M059J (cell line): ENCODE measurements around the gene SPTSSB. TPM values are rescaled to one million over a fixed set of nuclear protein-coding genes. Genes with fewer than 3 reads are reported as not detected.

Experiments used
- DNase-seq: peaks from one replicate; pipeline ENCODE4 v3.0.0-alpha.2; 2012; ENCODE audit warnings: low read depth
- total RNA-seq: library from RNA; depleted of rRNA; stranded (reverse); fragments of >200 nt; shearing (Covaris generic); gene quantifications from 2 replicates; pipeline ENCODE4 v1.2.3, GENCODE V29; 2014

SPTSSB gene
- total RNA-seq, 1 experiment from 2014 or later = not detected

DNA sequence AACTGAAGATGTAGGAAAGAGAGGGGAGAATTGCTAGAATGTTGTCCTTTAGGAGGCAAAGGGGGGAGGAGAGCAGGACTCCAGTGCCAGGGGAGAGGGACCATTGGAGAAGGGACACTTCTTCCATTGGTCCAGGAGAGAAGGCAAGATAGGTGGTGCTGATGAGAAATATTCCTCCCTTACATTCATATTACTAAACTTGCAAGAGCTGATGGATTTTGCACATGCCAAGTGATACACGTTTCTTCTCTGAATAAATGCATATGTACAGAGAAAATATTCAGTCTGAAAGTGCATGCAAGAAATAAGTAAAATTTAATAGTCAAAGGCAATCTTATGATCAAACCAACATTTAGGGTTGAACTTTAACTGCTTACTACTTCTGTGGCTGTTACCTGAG, 21.5 kb upstream of the SPTSSB start:
- no peak for DNase-seq

DNA sequence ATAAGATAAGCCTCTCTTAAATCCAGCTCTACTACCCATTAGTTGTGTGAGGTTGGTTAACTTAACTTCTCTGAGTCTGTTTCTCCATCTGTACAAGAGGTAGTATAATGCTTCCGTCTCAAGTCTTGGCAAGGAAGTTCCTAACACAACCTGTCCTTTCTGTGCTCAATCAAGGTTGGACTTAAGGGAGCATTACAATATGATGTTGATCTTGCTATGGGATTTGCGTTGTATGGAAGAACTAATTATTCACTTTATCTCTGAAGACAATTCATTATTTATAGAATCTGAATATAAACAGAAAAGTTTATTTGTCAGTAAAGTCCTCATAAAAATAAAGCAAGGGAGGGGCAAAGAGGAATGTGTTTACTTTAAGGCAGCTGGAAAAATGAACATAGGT, 18.9 kb upstream of the SPTSSB start:
- no peak for DNase-seq

DNA sequence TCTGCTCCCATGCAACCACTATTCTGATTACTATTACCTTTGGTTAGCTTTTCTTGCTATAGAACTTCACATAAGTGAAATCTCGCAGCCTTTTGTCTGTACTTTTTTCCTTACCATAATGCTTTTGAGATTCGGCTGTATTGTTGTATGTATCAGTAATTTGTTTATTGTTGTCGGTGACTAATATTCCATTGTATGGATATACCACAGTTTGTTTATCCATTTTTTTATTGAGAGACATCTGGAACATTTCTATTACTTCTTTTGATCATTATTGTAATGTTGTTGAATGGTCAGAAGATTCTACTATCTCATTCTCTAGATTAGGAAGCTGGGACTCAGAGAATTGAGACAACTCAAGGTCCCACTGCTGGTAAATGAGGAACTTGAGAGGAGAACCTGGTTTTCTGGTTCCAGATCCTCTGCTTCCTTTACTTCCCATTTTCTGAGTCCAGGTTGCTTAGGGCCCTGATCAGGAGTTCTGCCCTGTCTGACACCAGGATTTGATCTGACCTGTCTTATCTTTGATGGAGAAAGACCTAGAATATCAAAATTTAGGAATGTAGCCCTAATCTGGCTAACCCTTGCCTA, 18.2 kb upstream of the SPTSSB start:
- no peak for DNase-seq

DNA sequence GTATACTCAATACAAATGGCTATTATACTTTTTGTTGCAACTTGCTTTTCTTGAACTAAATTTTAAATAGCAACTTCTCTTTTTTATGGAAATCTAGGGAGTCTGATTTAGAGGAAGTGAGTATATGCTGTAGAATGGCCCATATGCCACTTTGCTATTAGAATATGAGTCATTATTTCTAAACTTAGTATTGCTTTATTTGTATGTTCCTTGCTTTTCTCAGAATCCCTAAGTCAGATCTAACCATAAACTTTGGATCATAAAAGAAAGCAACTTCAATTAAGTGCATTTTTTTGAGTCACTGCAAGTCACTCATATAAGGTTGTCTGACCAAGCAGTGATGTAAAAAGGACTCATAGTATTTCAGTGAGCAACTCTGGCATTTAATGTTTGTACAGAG, 17.5 kb upstream of the SPTSSB start:
- DNase-seq = no peak

DNA sequence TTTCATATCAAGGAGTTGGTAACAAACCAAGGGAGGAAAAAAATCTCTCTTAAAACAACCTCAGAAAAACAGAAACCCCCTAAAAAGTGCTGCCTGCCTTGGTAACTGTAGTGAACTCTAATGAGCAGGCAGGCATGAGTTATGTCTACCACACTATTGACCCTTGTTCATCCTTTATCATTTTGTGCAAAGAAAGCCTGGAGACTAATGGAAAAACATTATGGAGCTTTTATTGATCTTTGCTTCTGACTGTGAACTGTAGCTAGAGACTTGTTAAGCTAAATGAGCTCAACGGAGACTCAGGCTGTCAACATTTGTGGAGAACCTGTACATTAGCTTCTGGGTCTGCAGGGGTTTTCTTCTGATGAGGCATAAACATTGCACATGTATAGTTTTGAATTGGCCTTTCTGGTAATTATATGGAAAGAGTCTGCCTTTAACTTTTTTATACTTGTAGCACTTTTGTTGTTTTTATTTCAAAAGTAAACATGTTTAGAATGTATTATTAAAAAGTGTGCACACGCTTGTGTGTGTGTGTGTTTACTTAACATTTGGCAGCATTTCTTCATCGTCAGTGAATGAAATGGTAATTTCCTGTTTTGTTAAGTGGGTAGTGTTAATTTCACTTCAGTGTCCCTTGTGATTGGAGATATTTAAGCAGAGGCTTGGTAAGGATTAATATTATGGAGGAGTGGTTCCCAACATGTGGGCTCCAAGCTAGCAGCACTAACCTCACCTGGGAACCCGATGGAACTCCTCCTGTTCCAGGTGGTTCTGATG, 15.9 kb upstream of the SPTSSB start:
- no peak for DNase-seq

DNA sequence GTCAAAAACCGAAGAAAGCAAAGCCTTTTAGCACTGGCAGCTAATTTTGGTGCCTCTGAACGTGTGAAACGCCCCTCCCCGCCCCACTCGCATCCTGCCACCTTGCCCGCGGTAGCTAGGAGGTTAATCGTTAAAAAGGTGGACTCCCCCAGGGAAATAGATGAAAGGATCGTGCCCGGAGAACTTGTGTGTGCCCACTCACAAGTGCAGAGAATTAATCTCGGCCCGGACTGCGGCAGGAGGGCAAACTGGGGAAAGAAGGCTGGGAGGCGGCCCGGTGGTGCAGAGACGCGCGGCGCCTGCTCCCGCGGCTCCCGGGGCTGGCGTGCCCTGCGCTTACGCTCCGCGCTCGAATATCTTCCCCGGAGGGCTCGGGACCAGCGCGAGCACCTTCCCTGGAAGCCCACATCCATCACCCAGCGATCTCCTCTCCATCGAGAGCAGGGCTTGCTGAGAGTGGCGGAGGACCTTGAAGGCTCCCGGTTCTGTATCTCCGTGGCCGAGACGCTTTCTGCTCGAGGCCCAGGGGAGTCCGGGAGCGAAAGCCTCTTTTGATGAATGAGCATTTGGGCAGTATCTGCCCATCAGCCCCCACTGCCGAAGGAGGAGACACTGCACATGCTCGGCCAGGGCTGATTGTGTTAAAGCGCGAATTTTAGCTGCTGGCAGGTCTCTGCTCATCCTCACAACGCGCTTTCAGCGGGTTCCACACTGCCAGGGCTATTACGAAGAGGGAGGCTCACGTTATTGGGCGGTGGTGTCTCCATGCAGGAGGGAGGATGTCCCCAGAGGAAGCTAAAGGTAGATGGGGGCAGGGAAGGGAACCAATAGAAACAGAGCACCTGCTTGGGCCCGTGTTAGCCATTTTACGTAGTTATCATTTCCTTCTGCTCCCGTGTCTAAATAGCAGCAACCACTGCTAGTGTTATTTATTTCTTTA, 1.3 kb upstream of the SPTSSB start:
- peak; percentile 20 for DNase-seq

DNA sequence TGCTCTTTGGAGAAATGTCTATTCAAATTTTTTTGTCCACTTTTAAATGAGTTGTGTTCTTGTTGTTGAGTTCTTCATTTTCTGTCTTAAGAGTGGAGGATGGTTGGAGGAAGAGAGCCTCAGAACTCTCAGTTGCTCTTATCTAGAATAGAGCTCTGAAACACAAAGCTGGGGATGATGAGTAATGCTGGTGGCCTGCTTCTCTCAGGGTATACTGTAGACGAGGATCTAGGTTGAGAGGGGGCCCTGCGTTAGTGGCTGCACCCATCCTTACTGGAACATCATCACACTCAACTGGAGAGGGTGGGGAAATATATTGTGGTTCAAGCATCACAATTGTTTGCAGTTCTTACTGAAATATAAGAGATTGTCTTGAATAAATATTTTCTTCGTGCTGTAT, 1.8 kb downstream of the SPTSSB start:
- DNase-seq = no peak

DNA sequence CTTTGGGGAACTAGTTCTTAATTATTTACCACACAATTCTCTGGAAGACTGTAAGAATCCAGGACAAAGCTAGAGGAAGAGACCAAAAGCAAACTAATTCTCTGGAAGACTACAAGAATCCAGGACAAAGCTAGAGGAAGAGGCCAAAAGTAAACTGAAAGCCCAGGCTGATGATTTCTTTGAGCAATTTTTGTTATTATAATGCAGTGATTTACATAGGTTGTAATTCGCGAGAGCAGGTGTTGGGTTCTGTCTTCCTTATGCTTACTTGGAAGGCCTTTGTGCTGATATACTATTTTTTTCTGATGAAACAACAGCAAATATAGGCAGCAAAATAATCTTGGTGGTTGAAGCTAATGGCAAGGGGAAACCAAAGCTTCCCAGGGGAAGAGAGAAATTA, 5.2 kb downstream of the SPTSSB start:
- DNase-seq = no peak

DNA sequence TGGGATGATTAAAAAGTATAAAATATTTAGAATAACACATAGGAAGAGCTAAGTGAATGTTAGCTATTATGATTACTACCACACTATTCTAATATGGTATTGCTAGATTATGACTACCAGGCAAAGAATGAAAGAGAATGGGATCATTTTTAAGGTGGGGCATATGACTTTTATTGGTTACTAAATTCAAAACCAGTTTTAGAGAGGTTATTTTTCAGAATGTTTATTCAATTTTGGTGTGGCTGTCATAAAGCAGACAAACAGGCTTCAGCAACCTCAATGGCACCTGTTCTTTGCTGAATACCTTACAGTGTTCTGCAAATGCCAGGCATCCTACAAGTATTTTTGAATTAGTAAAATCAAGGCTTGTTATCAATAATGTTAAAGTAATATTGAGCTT, 12.8 kb downstream of the SPTSSB start:
- no peak for DNase-seq

DNA sequence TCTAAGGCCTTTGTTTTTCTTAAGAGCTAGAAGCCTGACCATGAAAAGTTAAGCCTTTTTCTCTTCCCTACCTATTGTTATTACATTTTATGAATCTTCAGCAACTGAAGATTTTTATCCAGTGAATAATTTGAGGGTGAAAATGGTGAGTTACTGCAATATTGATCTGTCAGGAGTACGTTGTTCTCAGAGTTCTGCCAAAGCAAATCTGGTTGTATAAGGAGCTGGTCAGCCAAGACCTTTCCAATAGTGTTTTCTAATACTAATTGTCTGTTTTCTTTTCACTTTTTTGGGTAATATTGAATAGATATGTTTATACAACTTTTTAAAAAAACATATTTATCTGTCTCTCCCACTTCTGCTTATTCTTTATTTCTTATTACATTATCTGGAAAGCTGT, 15.0 kb downstream of the SPTSSB start:
- DNase-seq = no peak

DNA sequence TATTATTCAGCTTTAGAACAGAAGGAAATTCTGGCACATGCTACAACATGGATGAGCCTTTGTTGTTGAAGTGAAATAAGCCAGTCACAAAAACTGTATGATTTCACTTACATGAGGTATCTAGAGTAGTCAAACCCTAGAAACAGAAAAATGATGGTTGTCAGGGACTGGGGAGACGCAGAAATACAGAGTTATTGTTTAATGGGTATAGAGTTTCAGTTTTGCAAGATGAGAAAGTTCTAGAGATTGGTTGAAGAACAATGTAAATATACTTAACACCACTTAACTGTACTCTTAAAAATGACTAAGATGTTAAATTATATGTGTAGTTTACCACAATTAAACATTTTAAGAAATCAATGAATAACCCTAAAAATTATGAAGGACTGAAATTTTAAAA, 15.8 kb downstream of the SPTSSB start:
- no peak for DNase-seq

DNA sequence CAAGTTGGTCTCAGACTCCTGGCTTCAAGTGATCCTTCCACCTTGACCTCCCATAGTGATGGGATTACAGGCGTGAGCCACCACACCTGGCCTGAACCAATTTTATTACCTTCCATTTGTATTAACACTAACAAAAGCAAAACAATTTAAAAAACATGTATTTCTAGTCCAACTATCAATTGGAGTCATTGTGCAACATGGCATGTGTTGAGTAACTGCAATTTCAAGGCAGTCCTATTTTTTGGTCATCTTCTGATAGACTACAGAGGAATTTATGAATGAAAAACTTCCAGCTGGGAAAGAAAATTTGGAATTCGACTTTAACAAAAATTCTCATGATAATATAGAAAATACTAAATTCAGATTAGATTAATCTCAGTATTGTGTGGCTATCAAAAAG, 16.8 kb downstream of the SPTSSB start:
- DNase-seq = no peak

DNA sequence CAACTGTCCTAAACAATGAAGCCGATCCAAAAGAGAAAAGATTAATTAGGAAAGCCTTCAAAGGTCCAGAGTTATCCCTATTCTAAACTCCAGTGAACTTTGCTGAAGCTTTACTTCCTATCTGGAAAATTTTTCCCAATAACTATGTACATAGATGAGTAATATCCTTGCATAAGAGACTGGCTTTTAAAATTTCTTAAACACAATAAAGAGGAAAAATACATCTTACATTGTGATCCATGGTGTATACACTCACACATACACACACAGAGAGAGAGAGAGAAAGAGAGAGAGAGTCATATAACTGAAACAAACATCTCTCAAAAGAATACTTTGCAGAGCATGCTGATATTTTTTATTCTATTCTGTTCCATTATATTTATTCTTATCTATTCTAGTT, 20.0 kb downstream of the SPTSSB start:
- DNase-seq = no peak

DNA sequence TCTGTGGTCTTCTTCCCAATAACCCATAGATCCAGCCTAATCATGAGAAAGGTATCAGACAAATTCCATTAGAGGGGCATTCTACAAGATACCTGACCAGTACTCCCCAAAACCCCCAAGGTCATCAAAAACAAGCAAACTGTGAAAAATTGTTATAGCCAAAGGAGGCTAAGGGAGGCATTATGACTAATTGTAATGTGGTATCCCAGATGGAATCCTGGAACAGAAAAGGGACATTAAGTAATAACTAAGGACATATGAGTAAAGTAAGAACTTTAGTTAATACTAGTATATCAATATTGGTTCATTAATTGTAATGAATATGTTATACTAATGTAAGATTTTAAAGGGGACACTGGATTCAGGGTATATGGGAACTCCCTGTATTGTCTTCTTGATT, 20.4 kb downstream of the SPTSSB start:
- no peak for DNase-seq

DNA sequence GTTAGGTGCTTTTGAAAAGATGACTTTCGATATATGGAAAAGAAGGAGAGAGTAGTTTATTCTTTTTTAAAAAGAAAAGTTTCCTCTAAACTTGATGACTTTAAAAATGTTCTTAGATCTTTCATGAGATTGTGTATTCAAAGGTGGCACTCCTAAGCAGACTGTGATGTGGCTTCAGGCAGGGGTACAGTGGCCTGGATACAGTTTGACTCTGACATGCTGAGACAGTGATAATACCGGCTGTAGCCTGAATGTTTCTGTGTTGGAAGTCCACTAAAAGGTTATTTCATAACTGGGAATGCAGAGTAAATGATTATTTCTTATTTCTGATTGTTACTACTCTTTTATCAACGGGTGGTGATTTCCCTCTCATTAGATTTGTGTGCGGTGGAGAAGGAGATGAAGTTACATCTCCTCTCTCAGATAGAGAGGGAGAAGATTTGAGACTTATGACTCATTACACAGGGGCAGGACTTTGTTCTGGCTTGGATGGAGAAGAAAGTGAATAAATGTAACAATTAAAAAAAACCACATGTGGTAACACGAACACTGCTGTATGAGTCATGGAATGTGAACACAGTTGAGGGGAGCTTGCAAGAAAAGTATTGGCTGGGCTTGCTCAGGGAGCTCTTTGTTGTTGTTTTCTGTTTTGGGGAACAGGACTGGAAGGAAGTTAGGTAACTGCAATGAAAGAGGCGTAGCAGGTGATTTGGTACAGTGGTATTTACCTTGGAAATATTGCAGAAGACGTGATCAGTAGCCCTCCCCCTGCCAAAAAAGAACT, 21.6 kb downstream of the SPTSSB start:
- peak; percentile 93 for DNase-seq

DNA sequence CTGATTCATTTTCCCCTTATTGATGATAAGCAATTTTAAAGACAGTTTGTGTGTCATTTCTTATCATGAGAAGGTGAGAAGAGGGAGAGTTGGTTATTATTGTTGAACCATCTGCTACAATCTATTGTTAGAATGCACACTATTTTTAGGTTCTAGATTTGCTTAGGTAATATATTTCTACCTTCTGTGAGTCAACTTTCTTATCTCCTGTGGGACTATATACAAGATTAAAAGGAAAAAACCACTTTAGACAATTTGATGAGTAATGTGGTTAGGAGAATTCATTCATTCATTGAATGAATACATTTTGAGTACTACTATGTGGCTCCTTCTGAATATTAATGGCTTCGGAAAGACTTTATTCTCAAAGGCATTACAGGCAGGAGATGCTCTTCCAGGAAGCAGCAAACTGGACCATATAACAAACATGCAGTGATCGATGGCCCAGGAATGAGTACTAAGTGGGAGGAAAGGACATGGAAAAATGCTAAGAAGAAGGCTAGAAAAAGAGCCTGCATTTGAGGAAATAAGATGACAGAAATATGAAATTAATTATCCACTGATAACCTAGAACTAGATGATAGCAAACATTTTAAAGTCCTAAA, 22.4 kb downstream of the SPTSSB start:
- DNase-seq = peak; percentile 36

DNA sequence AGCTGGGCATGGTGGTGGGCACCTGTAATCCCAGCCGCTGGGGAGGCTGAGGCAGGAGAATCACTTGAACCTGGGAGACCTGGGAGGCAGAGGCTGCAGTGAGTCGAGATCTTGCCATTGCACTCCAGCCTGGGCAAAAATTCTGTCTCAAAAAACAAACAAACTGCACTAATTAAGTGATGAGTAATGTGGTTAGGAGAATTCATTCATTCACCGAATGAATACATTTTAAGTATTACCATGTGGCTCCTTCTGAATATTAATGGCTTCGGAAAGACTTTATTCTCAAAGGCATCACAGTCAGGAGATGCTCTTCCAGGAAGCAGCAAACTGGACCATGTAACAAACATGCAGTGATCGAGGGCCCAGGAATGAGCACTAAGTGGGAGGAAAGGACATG, 23.6 kb downstream of the SPTSSB start:
- DNase-seq = no peak

DNA sequence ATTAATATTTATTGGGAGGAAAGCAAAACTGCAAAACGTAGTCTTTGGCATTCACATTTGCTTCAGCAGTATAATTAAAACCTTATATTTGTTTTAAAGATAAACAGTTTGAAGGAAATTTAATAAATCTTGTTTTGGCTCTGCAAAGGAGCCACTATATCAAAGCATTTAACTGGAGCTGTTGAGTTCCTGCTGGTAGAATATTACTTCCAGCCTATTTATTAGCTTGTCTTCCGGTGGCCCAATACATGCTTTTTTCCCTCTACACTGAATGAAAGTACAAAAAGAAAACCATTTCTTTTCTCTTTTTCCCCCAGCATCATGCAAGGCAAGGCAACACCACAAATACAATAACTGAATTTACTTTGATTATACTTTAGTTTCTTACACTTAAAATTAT, 26.3 kb downstream of the SPTSSB start:
- DNase-seq = no peak

DNA sequence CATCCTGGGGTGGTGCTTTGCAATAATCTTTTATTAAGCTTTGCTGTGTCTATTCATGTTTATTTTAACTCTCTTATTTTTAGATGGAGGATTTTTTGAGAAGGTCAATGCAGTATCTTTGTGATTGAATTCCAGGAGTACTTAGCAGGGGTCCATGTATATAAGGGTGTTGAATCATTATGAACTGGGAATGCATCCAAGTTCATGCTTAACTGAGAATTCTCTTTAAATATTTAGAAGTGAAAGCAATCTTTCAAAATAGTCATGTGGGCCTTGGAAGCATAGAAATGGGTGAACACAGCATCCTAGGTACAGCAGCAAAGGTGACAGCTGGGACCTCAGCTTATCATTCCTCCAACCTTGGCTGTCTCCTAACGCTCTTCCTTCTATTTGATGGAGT, 27.3 kb downstream of the SPTSSB start:
- peak; percentile 20 for DNase-seq

DNA sequence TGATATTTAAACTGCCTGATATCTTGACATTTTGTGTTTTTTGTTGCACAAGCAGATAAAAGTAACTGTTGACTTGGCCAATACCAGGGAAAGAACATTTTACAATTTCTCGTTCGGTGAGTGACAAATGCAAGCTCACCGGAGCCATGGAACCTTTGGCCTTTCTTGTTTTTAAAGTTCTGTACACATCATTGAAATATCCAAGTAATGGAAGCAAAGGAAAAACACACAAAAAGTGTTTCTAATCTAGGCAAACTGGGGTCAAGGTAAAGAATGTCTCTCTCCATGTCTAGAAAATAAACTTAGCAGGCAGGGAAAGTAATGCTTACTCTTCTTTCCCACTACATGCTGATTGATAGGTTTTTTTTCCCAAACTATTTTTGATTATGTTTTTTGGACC, 27.8 kb downstream of the SPTSSB start:
- no peak for DNase-seq

DNA sequence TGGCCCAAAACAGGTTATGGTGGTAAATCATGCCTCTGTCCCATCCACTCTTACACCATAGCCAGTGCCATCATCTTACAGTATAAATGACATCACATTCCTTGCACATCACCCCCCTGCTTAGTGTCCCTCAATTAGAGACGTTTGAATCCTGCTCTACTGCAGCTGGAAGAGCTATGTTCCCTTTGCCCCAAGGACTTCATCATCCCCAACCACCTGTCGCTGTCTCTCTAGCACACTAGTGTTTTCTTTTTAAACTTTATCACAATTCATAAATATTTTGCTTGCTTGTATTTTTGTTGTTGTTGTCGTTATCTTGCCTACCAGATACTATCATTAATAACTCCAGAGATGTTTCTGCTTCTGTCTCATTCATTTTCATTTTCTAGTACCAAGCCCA, 28.7 kb downstream of the SPTSSB start:
- no peak for DNase-seq
